ENCODE measurements around the gene KYAT1.

DNA sequence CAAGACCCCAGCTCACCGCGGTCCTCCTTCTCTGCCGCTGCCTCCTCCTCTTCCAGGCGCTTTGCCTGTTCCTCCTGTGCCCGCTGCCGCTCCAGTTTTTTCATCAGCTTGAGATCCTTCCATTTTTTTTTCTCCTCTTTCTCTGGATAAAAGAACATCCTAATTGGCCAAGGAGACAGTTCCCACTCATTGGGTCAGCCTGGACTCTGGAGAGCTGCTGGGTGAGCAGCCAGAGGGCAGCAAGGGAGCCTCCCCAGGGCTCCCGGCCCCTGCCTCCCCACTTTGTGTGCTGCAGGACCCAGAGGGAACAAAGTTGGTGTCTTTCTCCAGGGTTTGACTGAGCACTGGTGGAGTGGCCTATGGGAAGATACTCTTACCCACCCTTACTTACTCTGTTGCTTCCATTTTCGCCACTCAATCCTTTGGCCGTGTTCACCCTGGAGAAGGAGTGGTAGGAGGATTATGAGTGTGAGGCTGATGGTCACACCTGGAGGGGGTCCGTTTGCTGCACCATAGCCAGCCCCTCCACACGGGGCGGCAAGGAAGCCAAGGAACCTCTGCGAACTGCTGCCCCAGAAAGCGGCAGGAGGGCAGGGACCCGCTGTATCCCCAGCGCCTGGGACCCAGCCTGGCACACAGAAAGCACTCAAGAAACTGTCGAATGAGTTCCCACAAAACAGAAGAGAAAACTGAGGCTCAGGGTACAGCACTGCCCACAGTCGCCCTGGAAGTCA, 52.9 kb downstream of the KYAT1 start:
- TF ChIP-seq, protein P1, sequence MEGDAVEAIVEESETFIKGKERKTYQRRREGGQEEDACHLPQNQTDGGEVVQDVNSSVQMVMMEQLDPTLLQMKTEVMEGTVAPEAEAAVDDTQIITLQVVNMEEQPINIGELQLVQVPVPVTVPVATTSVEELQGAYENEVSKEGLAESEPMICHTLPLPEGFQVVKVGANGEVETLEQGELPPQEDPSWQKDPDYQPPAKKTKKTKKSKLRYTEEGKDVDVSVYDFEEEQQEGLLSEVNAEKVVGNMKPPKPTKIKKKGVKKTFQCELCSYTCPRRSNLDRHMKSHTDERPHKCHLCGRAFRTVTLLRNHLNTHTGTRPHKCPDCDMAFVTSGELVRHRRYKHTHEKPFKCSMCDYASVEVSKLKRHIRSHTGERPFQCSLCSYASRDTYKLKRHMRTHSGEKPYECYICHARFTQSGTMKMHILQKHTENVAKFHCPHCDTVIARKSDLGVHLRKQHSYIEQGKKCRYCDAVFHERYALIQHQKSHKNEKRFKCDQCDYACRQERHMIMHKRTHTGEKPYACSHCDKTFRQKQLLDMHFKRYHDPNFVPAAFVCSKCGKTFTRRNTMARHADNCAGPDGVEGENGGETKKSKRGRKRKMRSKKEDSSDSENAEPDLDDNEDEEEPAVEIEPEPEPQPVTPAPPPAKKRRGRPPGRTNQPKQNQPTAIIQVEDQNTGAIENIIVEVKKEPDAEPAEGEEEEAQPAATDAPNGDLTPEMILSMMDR (optimal IDR thresholded peaks at IDR 0.05 in 1 of 3, IDR thresholded peaks at IDR 0.05 in 1 of 3, conservative IDR thresholded peaks at IDR 0.05 in 1 of 3; ENCODE audit: extremely low read depth in 1 of 3, insufficient read depth in 2 of 3, low read length in 3 of 3) = no peak
- TF ChIP-seq EZH2 (IDR thresholded peaks at IDR 0.05; ENCODE audit: low read length) = no peak

Measured in keratinocyte (primary cell).